Endothelial cell of umbilical vein (primary cell): Measurements from ENCODE around the gene SH3TC1.

Experiments used
- EZH2 ChIP-seq: IDR thresholded peaks from 2 replicates; pipeline ENCODE4 v1.6.1; 2012; ENCODE audit warnings: borderline replicate concordance, low read depth, mild to moderate bottlenecking, moderate library complexity, low read length, inconsistent platforms; ENCODE audit not compliant: severe bottlenecking
- TF ChIP-seq, protein P1 (sequence below), 2 donors: IDR thresholded peaks; 1 replicate in 1 of 2; 2 replicates in 1 of 2; pipeline ENCODE4 v1.5.1; 2011; ENCODE audit warnings: low read length in 2 of 2, mild to moderate bottlenecking in 2 of 2, moderate library complexity in 2 of 2, control low read depth in 1 of 2, inconsistent platforms in 1 of 2, low read depth in 1 of 2; ENCODE audit not compliant: insufficient read depth in 1 of 2; ENCODE audit errors: extremely low read depth in 1 of 2

DNA sequence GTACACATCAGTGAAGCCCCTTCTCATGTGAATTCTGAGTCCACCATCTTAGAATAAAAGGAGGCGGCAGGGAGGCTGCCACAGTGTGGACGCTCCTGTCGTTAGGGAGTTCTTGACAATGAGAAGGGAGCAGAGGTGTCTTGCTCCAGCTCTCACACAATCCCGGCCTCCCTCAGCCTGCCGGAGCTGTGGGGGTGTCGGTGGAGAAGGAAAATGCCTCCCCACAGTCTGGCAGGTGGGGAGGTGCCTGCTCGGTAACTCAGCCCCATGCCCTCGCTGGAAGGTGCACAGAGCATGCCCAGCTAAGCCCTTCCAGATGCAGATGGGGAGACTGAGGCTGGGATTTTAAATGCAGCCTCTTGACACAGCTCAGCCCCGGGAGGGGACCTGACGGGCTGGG, 20.0 kb upstream of the SH3TC1 start:
- TF ChIP-seq, protein P1, sequence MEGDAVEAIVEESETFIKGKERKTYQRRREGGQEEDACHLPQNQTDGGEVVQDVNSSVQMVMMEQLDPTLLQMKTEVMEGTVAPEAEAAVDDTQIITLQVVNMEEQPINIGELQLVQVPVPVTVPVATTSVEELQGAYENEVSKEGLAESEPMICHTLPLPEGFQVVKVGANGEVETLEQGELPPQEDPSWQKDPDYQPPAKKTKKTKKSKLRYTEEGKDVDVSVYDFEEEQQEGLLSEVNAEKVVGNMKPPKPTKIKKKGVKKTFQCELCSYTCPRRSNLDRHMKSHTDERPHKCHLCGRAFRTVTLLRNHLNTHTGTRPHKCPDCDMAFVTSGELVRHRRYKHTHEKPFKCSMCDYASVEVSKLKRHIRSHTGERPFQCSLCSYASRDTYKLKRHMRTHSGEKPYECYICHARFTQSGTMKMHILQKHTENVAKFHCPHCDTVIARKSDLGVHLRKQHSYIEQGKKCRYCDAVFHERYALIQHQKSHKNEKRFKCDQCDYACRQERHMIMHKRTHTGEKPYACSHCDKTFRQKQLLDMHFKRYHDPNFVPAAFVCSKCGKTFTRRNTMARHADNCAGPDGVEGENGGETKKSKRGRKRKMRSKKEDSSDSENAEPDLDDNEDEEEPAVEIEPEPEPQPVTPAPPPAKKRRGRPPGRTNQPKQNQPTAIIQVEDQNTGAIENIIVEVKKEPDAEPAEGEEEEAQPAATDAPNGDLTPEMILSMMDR (IDR thresholded peaks at IDR 0.05; ENCODE audit: extremely low read depth in 1 of 2, insufficient read depth in 1 of 2, low read depth in 1 of 2, low read length in 2 of 2): no peak
- no peak for TF ChIP-seq EZH2
